Gastrocnemius medialis (tissue), 4 donors: ENCODE measurements around the gene PPM1G.

ENCODE experiments used
- CTCF ChIP-seq, 5 experiments: fragments of 450-650 bp in 3 of 5; fragments of 200-600 bp in 2 of 5; sonication (generic) in 2 of 5; IDR thresholded peaks in 4 of 5; conservative IDR thresholded peaks in 1 of 5; 1 replicate in 4 of 5; 2 replicates in 1 of 5; pipeline ENCODE4 v1.5.1; 2016 to 2019; ENCODE audit warnings: antibody characterized with exemption in 5 of 5, mild to moderate bottlenecking in 3 of 5, moderate library complexity in 3 of 5
- POLR2A ChIP-seq, 2 donors: fragments of 450-650 bp; IDR thresholded peaks; one replicate each; pipeline ENCODE4 v1.6.1; 2017; ENCODE audit warnings: antibody characterized with exemption in 2 of 2, mild to moderate bottlenecking in 2 of 2, moderate library complexity in 2 of 2

GRCh38 chr2:27353762-27354596 lies 55.4 kb downstream of the PPM1G start:
- TF ChIP-seq POLR2A (IDR thresholded peaks at IDR 0.05): no peak
- TF ChIP-seq CTCF (IDR thresholded peaks at IDR 0.05 in 4 of 5, conservative IDR thresholded peaks at IDR 0.05 in 1 of 5): no peak
